ENCODE data around the gene ATG7.

GRCh38 chr3:11300970-11301369 is 28.8 kb downstream of the ATG7 start:
- no peak for TF ChIP-seq CTCF (IDR thresholded peaks at IDR 0.05; ENCODE audit: insufficient read depth, low read length, poor library complexity, severe bottlenecking)
- TF ChIP-seq EZH2phosphoT487 (conservative IDR thresholded peaks at IDR 0.05; ENCODE audit: low read length), result no peak

All from SU-DHL-6 (cell line).